ENCODE measurements around the gene OVCA2.

OVCA2 gene

DNA sequence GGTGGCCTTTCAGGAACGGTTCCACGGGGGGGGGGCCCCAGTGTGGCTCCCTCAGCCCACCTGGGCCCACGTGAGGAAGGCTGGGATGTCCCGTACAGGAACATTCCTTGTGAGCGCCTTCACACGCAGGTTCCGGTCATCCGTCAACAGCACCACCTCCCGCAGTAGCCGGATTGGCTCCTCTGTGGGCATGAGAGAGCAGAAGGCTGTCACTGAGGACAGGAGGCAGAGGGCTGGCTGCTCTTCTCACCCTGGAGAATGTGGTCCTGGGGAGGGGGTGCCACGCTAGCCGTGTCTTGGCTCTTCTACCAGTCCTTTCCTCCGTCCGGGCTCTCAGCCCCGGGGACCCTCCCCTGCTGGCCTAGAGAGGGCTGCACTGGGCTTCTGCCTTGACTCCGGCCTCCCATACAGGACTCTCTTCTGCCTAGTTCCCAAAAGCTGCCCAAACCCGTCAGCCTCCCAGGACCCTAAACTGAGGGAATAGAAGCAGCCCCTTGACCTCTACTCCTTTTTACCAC, 19.7 kb downstream of the OVCA2 start:
- H3K27ac ChIP-seq: no peak overlapping the region
- no peak for TF ChIP-seq ZFX (IDR thresholded peaks at IDR 0.05)
- TF ChIP-seq, protein P1, sequence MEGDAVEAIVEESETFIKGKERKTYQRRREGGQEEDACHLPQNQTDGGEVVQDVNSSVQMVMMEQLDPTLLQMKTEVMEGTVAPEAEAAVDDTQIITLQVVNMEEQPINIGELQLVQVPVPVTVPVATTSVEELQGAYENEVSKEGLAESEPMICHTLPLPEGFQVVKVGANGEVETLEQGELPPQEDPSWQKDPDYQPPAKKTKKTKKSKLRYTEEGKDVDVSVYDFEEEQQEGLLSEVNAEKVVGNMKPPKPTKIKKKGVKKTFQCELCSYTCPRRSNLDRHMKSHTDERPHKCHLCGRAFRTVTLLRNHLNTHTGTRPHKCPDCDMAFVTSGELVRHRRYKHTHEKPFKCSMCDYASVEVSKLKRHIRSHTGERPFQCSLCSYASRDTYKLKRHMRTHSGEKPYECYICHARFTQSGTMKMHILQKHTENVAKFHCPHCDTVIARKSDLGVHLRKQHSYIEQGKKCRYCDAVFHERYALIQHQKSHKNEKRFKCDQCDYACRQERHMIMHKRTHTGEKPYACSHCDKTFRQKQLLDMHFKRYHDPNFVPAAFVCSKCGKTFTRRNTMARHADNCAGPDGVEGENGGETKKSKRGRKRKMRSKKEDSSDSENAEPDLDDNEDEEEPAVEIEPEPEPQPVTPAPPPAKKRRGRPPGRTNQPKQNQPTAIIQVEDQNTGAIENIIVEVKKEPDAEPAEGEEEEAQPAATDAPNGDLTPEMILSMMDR (conservative IDR thresholded peaks at IDR 0.05): no peak

DNA sequence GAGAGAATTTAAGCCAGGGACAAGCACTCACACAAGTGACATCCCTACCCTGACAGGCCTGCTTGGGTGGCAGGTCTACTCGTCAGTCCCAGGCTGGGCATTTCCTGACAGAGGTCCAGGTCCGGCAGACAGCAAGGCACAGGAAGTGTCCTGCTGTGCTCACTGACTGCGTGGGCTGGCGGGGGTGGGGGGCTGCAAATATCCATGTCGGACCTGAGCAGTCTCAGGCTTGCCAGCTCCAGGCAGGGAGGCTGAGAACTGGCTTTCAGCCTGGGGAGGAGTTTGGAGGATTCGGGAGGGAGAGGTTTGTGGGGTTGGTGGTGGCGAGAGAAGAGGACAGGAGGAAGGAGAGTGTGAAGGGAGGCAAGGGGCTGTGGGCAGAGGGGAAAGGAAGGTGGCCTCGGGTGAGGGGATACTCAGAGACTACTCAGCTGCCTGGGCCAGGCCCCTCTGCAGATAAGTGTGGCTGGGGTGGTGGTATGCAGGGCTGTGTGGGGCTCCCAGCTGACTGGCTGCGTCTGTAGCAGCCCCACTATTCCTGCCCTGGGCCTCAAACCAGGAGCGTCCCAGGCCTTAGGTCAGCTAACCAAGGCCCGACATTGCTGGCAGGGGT, 20.9 kb downstream of the OVCA2 start:
- H3K27ac ChIP-seq: no peak overlapping the region
- no peak for TF ChIP-seq ZFX (IDR thresholded peaks at IDR 0.05)
- TF ChIP-seq, protein P1 (conservative IDR thresholded peaks at IDR 0.05): no peak

DNA sequence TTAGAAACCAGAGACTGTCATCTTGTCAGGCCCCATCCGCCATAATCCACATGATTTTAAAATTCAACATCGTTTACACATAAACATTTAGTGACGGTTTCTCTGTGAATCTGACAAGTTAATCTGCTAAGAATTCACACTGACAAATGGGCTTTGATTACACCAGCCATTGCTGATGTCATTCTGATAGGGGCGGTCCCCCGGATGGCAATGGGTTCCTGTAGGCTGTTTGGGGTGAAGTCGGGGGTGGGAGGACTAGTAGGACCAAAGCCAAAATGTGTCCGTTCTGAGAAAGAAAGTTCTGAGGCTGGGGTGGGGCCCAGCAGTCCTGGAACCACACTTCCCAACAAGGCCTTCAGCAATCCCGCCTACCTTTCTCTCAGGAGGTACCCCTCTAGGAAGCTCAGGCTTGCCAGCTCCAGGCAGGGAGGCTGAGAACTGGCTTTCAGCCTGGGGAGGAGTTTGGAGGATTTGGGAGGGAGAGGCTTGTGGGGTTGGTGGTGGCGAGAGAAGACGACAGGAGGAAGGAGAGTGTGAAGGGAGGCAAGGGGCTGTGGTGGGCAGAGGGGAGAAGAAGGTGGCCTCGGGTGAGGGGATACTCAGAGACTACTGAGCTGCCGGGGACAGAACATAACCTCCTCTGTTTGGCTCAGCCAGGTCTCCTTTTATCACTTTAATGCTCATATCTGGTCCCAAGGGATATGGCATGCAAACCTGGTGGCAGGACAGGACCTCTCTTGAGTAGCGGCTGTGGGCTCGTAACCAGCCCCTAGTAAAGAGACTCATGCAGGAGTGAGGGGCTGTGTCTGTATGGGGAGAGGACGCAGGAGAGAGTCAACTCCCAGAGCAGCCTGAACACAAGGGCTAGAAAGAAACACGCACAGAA, 21.7 kb downstream of the OVCA2 start:
- no peak overlapping the region for H3K27ac ChIP-seq
- TF ChIP-seq, protein P1 (conservative IDR thresholded peaks at IDR 0.05): no peak
- no peak for TF ChIP-seq ZFX (IDR thresholded peaks at IDR 0.05)

DNA sequence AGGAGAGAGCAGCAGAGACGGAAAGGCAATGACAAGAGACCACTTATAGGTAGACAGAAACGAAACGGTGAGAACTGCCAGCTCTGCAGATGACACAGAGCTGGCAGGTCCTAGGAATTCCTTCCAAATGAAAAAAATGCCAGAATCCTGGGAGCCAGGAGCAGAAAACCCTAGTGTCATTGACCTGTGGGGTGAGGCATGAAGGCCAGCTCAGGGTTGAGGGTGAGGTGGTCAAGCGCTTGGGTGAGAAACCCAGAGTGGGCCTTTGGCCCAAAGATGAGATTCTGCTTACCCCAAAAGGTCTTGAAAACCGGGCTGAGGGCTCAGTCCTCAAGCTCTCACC, 22.3 kb downstream of the OVCA2 start:
- TF ChIP-seq ZFX (IDR thresholded peaks at IDR 0.05): no peak
- TF ChIP-seq, protein P1 (conservative IDR thresholded peaks at IDR 0.05): no peak
- H3K27ac ChIP-seq: no peak overlapping the region

DNA sequence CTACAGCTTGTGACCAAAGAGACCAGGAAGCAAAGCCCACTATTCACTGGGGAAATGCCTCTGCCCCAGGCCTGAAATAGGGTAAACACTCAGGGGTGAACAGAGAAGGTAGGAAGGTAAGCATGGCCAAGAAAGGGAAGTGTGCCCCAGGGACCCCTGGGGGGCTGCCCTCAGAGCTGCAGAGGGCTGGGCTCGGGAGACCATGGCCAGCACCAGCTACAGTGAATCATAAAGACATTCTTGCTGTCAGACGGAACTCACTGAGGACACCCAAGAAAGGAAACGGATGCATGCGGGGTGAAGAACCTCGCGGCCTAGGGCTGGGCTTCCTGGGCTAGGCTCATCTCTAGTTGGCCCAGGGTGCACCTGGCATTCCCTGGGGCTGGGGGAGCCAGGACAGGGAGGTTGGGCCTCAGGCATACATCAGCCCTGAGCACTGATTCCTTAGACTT, 22.7 kb downstream of the OVCA2 start:
- H3K27ac ChIP-seq: no peak overlapping the region
- no peak for TF ChIP-seq ZFX (IDR thresholded peaks at IDR 0.05)
- TF ChIP-seq, protein P1 (conservative IDR thresholded peaks at IDR 0.05): no peak

DNA sequence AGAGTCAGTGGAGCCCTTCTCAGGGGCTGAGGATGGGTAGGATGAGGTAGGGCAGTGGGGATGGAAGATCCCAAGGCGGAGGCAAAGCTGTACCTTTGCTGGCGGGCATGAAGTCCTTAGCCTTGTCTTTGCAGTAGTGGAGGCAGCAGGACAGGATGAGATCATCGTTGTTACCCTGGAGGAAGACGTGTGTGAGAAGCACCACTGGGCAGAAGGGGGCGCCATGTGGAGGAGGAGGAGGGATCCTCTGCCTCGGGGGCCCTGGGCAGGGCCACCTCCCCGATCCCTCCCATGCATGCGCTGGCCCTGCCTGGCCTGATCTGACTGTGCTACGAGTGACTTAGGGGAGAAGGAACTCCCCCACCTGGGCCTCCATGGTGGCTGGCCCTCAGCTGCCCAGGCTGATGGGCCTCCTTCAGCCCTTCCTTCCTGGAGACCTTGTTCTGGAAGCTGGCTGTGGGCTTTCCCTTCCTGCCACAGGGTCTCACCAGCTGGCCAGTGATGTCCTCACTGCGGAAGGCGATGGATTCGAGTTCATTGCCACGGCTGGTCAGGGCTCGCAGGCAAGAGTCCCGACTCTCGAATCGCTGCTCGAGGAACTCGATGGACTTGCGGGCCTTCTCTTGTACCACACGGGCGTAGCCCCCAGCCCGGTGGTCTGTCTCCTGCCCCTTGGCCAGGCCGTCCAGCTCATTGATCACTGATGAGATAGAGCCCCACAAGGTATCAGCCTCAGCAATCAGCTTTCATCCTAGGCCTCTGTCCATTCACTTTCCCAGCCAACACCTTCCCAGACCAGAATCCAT, 23.4 kb downstream of the OVCA2 start:
- no peak overlapping the region for H3K27ac ChIP-seq
- TF ChIP-seq ZFX (IDR thresholded peaks at IDR 0.05): no peak
- TF ChIP-seq, protein P1 (conservative IDR thresholded peaks at IDR 0.05): no peak; the same call in 1 of the 2 replicates

All from C4-2B (cell line).